Measurements from ENCODE around the gene BTD. TPM values are rescaled to one million over a fixed set of nuclear protein-coding genes. Genes with fewer than 3 reads are reported as not detected.

Gene BTD
- polyA plus RNA-seq, 1 donor = 21.6 TPM

- no peak for DNase-seq
Observed at GRCh38 chr3:15665510-15666150, 64.1 kb downstream of the BTD start.

- no peak for DNase-seq
Observed at GRCh38 chr3:15666277-15666676, 64.7 kb downstream of the BTD start.

- no peak for DNase-seq
Observed at GRCh38 chr3:15667484-15667883, 65.9 kb downstream of the BTD start.

GRCh38 chr3:15673536-15673935, 72.0 kb downstream of the BTD start:
- no peak for DNase-seq

GRCh38 chr3:15676259-15676658, 74.7 kb downstream of the BTD start:
- no peak for DNase-seq

- DNase-seq = no peak
Observed at GRCh38 chr3:15679306-15679705, 77.8 kb downstream of the BTD start.

GRCh38 chr3:15681668-15682067, 80.1 kb downstream of the BTD start:
- no peak for DNase-seq

GRCh38 chr3:15682561-15683185, 81.1 kb downstream of the BTD start:
- DNase-seq = no peak

GRCh38 chr3:15683253-15683652, 81.7 kb downstream of the BTD start:
- no peak for DNase-seq

- no peak for DNase-seq
Observed at GRCh38 chr3:15685927-15686326, 84.4 kb downstream of the BTD start.

- DNase-seq = no peak
Observed at GRCh38 chr3:15690230-15690629, 88.7 kb downstream of the BTD start.

GRCh38 chr3:15690748-15691147, 89.2 kb downstream of the BTD start:
- no peak for DNase-seq

GRCh38 chr3:15693355-15693754, 91.8 kb downstream of the BTD start:
- no peak for DNase-seq

- DNase-seq = no peak
Observed at GRCh38 chr3:15694628-15695027, 93.1 kb downstream of the BTD start.

Other genes starting within 250 kb of the BTD start
- gene METTL6, start 174.2 kb upstream of the BTD start, polyA plus RNA-seq (ENCODE audit: insufficient read length) = 32.8 TPM
- gene EAF1, start 174.1 kb upstream of the BTD start, polyA plus RNA-seq (ENCODE audit: insufficient read length) = 19.7 TPM
- gene COLQ, start 80.0 kb upstream of the BTD start, polyA plus RNA-seq (ENCODE audit: insufficient read length) = 10.1 TPM
- 27.2 TPM for gene HACL1, start 176 bp upstream of the BTD start, polyA plus RNA-seq (ENCODE audit: insufficient read length)
- gene ANKRD28, start 196.2 kb downstream of the BTD start, polyA plus RNA-seq (ENCODE audit: insufficient read length) = 63.2 TPM